Fibroblast of the conjunctiva (primary cell): ENCODE measurements around the gene ZFYVE21.
"Not testable (repeated sequence)": the region's sequence is repeated elsewhere in the genome, so short reads cannot be mapped to it uniquely, and the experiment has no call there.

Source experiments
- DNase-seq: peaks from one replicate; pipeline ENCODE4 v3.0.0-alpha.2; 2010; ENCODE audit warnings: low read depth

ZFYVE21 gene

GRCh38 chr14:103763730-103764488, 48.3 kb downstream of the ZFYVE21 start:
- DNase-seq, result no peak

GRCh38 chr14:103765526-103765925, 49.9 kb downstream of the ZFYVE21 start:
- DNase-seq, result no peak

GRCh38 chr14:103767336-103767894, 51.8 kb downstream of the ZFYVE21 start:
- no peak for DNase-seq

GRCh38 chr14:103770500-103770899, 54.9 kb downstream of the ZFYVE21 start:
- DNase-seq, result no peak

GRCh38 chr14:103770902-103771301, 55.3 kb downstream of the ZFYVE21 start:
- no peak for DNase-seq

GRCh38 chr14:103772078-103772712, 56.6 kb downstream of the ZFYVE21 start:
- no peak for DNase-seq

GRCh38 chr14:103773521-103773920, 57.9 kb downstream of the ZFYVE21 start:
- no peak for DNase-seq

GRCh38 chr14:103775506-103775905, 59.9 kb downstream of the ZFYVE21 start:
- no peak for DNase-seq

- not testable (repeated sequence) for DNase-seq
These were observed 60.7 kb downstream of the ZFYVE21 start for GRCh38 chr14:103776319-103776718.

GRCh38 chr14:103782376-103782775, 66.8 kb downstream of the ZFYVE21 start:
- DNase-seq, result no peak
